Lower lobe of right lung (tissue), 2 donors: Measurements from ENCODE around the gene ATP1A4. TPM values are rescaled to one million over a fixed set of nuclear protein-coding genes. Genes with fewer than 3 reads are reported as not detected.

Experiments used
- ATAC-seq, 2 donors: fragments of 200-7000 bp; cut with Tn5 transposase; one replicate each; pipeline ENCODE4 v1.9.1; 2020 to 2022; ENCODE audit warnings: mild to moderate bottlenecking in 2 of 2, moderate library complexity in 2 of 2
- DNase-seq: peaks from one replicate; pipeline ENCODE4 v3.0.0-alpha.2; 2020
- H3K27ac ChIP-seq: fragments of 200-600 bp; one replicate; pipeline ENCODE4 v1.8.0; 2022
- H3K27me3 ChIP-seq: fragments of 200-600 bp; one replicate; pipeline ENCODE4 v1.8.0; 2022; ENCODE audit warnings: low read depth
- H3K36me3 ChIP-seq: fragments of 200-600 bp; one replicate; pipeline ENCODE4 v1.8.0; 2022; ENCODE audit warnings: mild to moderate bottlenecking
- H3K4me1 ChIP-seq: fragments of 200-600 bp; one replicate; pipeline ENCODE4 v1.8.0; 2022
- H3K4me3 ChIP-seq: fragments of 200-600 bp; one replicate; pipeline ENCODE4 v1.8.0; 2022; ENCODE audit warnings: mild to moderate bottlenecking
- H3K9me3 ChIP-seq: fragments of 200-600 bp; one replicate; pipeline ENCODE4 v1.8.0; 2022
- CTCF ChIP-seq: fragments of 200-600 bp; IDR thresholded peaks from one replicate; pipeline ENCODE4 v1.8.0; 2022; ENCODE audit warnings: antibody characterized with exemption, mild to moderate bottlenecking
- intact Hi-C: fragments of 100-400 bp; cut with DNase I; formaldehyde crosslinking; loops from one replicate; pipeline ENCODE4 v1.11.0; 2022
- total RNA-seq: library from RNA; stranded (reverse); fragmentation: NEBNext Ultra II Directional; extraction: Animal tissue kit (Norgen Biotek cat#: 25700); gene quantifications from one replicate; pipeline ENCODE4 v1.2.1, GENCODE V29; 2021
- donor health status: DM: no; HTN: yes; CAD: no; lungs with severe emphysema.

The ATP1A4 gene
- total RNA-seq, 1 donor from 2014 or later: 1.1 TPM

GRCh38 chr1:160118928-160119327, 32.5 kb upstream of the ATP1A4 start:
- TF ChIP-seq CTCF: no peak
- intact Hi-C loops: no loop called here
- Histone ChIP-seq H3K4me1 (no peaks in the 10 kb centered on the region), H3K36me3 (no peaks in the 10 kb centered on the region), H3K9me3 (no peaks in the 10 kb centered on the region), H3K27me3 (peaks cover 5% of the 10 kb centered on the region), H3K4me3 (no peak overlapping the region), H3K27ac (no peak overlapping the region)
- DNase-seq: no peak
- ATAC-seq: no peak

- peaks cover 5% of the 10 kb centered on the region for H3K4me1 ChIP-seq
- TF ChIP-seq CTCF: no peak
- intact Hi-C loops: no loop called here
- H3K4me3 ChIP-seq: no peak overlapping the region
- H3K27ac ChIP-seq: no peak overlapping the region
- no peaks in the 10 kb centered on the region for H3K9me3 ChIP-seq
- H3K27me3 ChIP-seq: peaks cover 5% of the 10 kb centered on the region
- no peaks in the 10 kb centered on the region for H3K36me3 ChIP-seq
- ATAC-seq (no peak), DNase-seq (no peak)
These were observed 30.6 kb upstream of the ATP1A4 start for GRCh38 chr1:160120797-160121196.

- Histone ChIP-seq H3K4me1 (peaks cover 5% of the 10 kb centered on the region), H3K27ac (no peak overlapping the region), H3K4me3 (no peak overlapping the region), H3K36me3 (no peaks in the 10 kb centered on the region), H3K27me3 (peaks cover 5% of the 10 kb centered on the region), H3K9me3 (no peaks in the 10 kb centered on the region)
- intact Hi-C loops: no loop called here
- DNase-seq: no peak
- ATAC-seq: no peak
- no peak for TF ChIP-seq CTCF
These were observed 30.0 kb upstream of the ATP1A4 start for GRCh38 chr1:160121388-160121787.

- TF ChIP-seq CTCF: no peak
- Histone ChIP-seq H3K4me3 (no peak overlapping the region), H3K4me1 (peaks cover 5% of the 10 kb centered on the region), H3K9me3 (no peaks in the 10 kb centered on the region), H3K27me3 (no peaks in the 10 kb centered on the region), H3K27ac (no peak overlapping the region), H3K36me3 (no peaks in the 10 kb centered on the region)
- intact Hi-C loops: no loop called here
- DNase-seq (no peak), ATAC-seq (no peak)
These were observed 28.4 kb upstream of the ATP1A4 start for GRCh38 chr1:160122978-160123495.

- Histone ChIP-seq H3K36me3 (no peaks in the 10 kb centered on the region), H3K4me3 (no peak overlapping the region), H3K9me3 (no peaks in the 10 kb centered on the region), H3K27me3 (no peaks in the 10 kb centered on the region), H3K4me1 (peaks cover 5% of the 10 kb centered on the region), H3K27ac (no peak overlapping the region)
- no peak for TF ChIP-seq CTCF
- DNase-seq (no peak), ATAC-seq (no peak)
- intact Hi-C loops: no loop called here
These were observed 27.7 kb upstream of the ATP1A4 start for GRCh38 chr1:160123726-160124125.
